SK-N-SH treated with all-trans-retinoic acid at 6 μM for 48 hours (cell line): ENCODE data around the gene INO80B.

Source experiments
- CREB5 ChIP-seq: fragments of 250-450 bp; sonication (Bioruptor Pico); IDR thresholded peaks from 2 replicates; pipeline ENCODE4 v1.5.1; 2020; ENCODE audit warnings: low read depth, mild to moderate bottlenecking, moderate library complexity
- PATZ1 ChIP-seq: fragments of 250-450 bp; sonication (Bioruptor Pico); IDR thresholded peaks from 2 replicates; pipeline ENCODE4 v1.8.0; 2020; ENCODE audit warnings: mild to moderate bottlenecking, moderate library complexity, borderline replicate concordance
- TOX ChIP-seq: fragments of 250-450 bp; sonication (Bioruptor Pico); IDR thresholded peaks from 2 replicates; pipeline ENCODE4 v1.8.0; 2021; ENCODE audit warnings: mild to moderate bottlenecking, moderate library complexity, borderline replicate concordance
- ZFP30 ChIP-seq: fragments of 450-650 bp; formaldehyde crosslinking; IDR thresholded peaks from 2 replicates; pipeline ENCODE4 v1.5.0; 2022; ENCODE audit warnings: mild to moderate bottlenecking, moderate library complexity

GRCh38 chr2:74488643-74489481 is 34.0 kb downstream of the INO80B start:
- TF ChIP-seq TOX (CRISPR knock-in tag), result no peak
- TF ChIP-seq ZFP30 (CRISPR knock-in tag), result no peak
- no peak for TF ChIP-seq PATZ1 (CRISPR knock-in tag)
- TF ChIP-seq CREB5 (CRISPR knock-in tag), result no peak
